ENCODE measurements around the gene GLT6D1.
"Not testable (repeated sequence)": the region's sequence is repeated elsewhere in the genome, so short reads cannot be mapped to it uniquely, and the experiment has no call there.

Gene GLT6D1, protein sequence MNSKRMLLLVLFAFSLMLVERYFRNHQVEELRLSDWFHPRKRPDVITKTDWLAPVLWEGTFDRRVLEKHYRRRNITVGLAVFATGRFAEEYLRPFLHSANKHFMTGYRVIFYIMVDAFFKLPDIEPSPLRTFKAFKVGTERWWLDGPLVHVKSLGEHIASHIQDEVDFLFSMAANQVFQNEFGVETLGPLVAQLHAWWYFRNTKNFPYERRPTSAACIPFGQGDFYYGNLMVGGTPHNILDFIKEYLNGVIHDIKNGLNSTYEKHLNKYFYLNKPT

DNA sequence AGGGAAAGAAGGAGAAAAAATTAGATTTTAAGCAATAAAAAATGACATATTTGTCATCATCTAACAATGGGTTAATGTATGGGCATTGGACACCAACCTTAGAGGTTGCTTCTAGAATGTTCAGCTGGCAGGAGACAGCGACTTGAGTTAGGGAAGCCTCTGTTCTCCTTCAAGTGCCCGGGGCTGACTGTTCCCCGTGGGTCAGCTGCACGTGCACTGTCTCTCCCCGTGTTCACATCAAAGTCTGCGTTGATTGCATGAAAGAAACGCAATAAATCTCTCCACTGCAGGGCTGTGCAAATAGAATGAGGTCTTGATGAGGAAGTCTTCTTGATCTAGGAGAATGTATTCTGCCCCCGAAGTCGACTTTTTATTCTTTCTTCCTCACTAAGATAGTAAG, at the start of gene GLT6D1:
GLT6D1 (minus strand) TSS at position 345 of the 400 bp plus-strand sequence. CDS start 353 bp downstream, outside the sequence.
- no peak for DNase-seq (ENCODE audit: low spot score)

DNA sequence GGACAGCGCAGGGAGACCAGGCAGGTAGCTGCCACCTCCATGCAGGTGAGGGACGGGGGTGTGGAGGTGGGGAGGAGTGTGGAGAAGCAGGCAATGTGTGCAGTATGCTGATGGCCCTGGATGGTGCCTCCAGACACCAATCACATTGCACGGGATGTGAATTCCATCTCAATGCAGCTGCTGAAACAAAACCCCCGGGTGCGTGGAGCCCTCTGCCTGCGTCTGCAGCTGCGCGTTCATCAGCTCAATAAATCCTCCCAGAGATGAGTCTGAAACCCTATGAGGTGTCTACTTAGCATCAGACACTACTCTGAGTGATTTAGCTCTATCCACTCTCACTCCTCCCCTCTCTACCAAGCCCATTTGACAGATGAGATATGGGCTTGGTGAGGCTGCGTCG, 49.7 kb upstream of the GLT6D1 start:
- no peak for DNase-seq (ENCODE audit: low spot score)

DNA sequence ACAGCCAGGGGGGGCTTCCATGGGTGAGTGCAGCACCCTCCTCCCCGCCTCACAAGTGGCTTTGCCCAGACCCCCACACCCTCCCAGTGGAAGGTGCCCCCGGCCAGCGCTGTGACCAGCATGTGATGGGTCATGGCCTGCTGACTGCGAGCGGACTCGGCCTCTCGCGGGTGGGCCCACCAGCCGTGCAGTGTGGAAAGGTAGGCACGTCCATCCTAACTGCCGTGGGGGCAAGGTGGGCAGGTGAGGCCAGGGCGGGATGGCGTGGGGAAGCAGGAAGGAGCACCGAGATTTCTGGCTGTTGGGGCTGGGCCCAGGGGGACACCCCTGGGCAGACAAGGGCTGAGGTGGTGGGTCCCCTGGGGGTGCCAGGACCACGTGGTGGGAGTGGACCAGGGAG, 47.9 kb upstream of the GLT6D1 start:
- DNase-seq (ENCODE audit: low spot score), result no peak

DNA sequence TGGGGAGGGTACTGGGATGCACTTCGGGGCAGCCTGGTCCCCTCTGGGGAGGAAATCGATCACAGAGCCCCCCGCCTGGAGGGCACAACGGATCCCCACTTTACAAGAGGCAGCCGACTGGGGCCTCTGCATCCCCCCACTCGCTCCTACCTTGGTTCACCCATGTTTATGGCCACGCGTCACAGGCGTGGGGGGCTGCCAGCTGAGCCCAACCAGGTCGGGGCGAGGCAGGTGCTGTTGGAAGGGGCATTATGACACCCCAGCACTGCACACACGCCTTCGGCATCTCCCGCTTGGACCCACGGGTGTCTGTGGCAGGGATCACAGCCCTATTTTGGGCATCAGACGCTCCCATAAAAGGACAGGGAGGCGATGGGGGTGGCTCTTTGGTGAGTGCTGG, 45.4 kb upstream of the GLT6D1 start:
- DNase-seq (ENCODE audit: low spot score), result no peak

DNA sequence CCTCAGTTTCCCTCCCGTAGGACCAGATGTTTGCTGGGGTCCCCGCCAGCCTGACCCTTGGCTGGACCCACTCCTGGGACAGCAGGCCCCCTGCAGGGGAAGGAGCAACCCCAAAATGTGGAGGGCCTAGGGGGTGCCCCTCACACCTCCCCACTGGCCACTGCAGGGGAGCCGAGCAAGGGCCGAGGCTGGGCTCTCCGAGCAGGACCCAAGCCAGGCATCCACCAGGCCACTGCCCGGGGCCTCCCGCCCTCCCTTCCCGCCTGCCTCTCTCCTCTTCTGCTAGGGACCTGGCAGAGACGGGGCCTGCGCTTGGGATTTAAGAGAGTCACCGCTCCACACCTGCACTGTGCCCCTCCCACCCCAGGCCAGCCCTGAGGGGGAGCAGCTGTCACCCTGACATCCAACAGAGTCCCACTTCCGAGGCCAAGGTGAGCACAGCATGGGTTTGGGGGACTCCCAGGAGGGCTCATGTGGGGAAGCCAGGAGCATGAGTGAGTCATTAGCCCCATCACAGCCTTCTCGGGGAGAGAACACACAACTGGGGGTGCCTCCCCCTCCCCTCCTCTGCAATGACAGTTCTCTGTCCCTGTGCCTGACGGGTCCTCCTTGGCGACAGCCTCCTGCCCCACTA, 44.2 kb upstream of the GLT6D1 start:
- DNase-seq (ENCODE audit: low spot score), result no peak

DNA sequence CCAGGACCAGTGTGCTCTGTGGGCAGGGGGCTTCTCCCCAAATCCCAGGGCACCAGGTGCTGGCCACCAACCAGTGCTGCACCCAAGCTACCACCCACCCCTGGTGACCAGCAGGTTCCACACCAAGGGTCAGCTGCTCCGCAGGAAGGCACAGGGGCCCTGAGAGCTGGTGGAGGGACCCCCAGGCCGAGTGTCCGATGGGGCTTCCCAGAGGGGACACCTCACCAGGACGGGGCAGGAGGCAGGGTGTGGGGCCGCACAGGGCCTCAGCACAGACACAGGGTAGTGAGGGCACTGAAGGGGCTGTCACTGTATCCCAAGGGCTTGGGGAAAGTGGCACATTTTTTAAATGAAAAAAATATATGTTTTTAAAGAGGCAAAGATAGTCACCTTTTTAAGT, 41.8 kb upstream of the GLT6D1 start:
- DNase-seq (ENCODE audit: low spot score), result no peak

DNA sequence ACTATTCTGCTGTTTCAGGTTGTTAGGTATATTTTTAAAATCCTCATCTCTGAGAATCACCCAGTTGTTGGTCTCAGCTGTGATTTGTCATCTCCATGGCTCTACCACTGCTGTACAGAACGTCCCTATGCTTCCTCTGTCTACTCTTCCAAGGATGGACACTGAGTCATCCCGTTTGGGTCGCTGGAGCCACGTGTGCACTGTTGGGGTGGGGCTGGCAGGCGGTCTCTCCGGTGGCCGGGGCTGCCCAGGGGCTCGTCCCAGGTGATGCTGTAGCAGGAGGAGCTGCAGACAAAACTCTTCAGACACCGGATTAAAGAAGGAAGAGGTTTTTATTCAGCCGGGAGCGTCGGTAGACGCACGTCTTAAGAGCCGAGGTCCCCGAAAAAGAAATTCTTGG, 40.7 kb upstream of the GLT6D1 start:
- DNase-seq (ENCODE audit: low spot score), result no peak

DNA sequence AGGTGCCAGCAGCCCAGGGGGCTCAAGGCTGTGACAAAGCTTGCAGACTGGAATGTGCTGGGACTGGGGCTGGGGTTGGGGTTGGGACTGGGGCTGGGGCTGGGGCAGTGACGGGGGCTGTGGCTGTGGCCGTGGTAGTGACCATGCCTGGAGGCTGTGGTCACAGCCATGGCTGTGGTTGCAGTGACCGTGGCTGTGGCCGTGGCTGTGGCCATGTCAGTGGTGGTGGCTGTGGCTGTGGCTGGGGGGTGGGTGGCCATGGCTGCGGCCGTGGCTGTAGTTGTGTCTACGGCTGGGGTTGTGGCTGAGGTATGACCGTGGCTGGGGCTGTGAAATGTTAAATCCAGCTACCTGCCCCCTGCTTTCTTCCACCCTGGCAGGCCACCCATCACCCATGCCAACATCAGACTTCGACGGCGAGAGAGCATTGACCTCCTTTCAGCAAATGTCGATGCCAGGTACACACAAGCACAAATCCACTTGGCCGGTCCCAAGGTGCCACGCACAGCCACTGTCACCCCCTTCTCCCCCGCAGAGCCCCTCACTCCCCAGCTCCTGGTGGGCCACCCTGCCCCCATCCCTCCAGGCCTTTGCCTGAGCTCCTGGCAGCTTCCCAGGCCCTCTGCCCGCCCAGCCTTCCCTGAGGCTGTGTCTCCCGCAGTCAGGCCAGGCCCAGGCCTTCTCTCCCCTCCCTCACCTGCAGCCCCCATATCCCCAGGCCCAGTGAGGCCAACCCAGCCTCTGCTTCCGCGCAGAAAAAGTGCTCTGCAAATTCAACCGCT, 39.1 kb upstream of the GLT6D1 start:
- DNase-seq (ENCODE audit: low spot score), result no peak

DNA sequence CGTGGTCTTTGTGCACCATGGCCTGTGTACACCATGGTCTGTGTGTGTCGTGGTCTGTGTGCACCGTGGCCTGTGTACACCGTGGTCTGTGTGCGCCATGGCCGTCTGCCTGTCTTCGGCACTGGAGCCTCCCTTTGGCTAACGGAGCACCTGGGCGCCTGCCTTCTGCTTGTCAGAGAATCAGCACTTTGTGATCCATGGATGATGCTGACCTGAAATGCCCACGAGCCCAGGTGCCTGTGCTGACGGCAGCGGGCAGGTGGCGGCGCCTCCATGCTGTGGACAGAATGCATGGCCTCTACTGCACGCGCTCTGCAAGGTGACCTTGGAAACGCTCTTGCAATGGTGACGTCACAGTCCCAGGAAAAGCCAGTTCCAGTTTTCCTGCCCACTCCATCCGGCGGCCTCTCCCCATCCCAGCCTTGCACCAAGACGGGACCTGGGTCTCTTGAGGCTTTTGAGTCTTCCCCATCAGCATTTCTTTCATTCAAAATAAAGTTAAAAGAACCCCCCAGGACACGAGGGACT, 38.4 kb upstream of the GLT6D1 start:
- no peak for DNase-seq (ENCODE audit: low spot score)

DNA sequence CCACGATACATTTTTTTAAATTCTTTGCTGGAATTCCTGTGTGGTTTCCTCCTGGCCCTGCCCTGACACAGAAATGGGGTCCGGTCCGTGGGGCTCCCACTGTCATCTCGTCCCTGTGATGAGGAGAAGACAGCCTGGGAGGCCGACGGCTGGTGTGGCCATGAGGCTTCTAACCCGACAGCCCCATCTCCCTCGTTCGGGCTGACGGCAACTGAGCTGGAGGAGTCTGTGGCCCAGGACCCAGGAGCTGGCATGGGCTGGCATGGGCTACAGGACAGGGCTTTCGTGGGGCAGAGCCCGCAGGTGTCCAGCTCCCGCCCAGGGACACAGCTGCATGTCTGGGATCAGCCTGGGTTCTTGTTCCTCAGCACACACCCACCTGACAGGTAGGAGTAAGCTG, 37.6 kb upstream of the GLT6D1 start:
- DNase-seq (ENCODE audit: low spot score), result no peak

DNA sequence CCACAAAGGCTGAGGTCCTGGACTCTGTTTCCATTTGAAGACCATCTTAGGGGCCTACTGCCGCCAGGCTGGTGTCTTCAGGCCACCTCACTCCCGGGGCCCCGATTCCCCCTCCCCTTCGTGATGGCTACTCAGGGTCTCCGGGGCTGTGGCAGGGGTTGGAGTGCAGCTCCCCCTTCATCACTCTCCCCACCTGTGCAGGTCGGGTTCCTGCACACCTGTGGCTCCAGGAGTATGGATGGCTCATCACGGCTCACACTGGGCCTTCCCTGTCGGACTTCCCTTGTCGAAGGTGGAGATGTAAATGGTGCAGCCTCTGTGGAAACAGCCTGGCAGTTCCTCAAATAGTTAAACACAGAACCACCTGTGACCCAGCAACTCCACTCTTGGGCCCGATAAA, 35.6 kb upstream of the GLT6D1 start:
- no peak for DNase-seq (ENCODE audit: low spot score)

DNA sequence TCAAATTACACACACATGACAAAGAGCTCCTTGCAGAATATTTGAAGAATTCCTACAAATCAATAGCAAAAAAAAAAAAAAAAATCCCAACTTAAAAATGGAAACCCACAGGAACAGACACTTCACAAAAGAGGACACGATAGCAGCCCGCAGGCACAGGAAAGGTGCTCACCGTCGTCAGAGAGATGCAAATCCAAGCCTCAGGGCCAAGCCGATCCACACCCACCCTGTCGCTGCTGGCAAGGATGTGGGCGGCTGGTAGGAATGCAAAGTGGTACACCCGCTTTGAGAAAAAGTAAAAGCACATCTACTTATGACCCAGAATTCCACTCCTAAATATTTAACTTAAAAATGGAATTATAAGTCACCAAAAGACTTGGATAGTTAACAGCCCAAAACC, 34.6 kb upstream of the GLT6D1 start:
- DNase-seq (ENCODE audit: low spot score), result no peak

DNA sequence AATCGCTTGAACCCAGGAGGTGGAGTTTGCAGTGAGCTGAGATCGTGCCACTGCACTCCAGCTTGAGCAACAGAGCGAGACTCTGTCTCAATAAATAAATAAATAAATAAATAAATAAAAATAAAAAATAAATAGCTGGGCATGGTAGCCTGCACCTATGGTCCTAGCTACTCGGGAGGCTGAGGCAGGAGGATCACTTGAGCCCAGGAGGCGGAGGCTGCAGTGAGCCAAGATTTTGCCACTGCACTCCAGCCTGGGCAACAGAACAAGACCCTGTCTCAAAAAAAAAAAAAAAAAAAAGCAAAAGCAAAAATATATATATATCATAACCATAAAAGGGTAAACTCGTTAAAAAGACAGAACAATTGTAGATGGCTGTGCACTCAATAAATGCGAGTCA, 33.4 kb upstream of the GLT6D1 start:
- not testable (repeated sequence) for DNase-seq (ENCODE audit: low spot score)

DNA sequence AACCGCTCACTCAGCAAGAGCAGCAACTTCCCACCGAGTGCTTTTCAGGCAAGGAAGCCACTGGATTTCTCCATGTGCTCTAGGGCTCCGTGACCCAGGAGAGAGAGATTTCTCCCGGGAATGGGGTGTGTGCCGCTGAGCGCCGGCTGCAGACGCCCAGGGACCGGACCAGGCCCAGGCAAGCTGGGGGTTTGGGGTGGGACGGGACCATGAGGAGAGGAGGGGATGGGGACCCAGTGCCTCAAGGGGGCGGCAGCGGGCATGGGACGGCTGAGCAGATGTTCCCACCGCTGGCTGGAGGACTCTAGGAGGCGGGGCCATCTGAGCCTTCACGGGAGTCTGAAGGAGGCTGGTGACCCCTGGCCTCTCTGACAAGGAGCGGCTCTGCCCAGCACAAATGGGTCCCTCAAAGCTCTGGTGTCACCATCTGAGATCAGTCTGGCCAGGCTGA, 32.3 kb upstream of the GLT6D1 start:
- no peak for DNase-seq (ENCODE audit: low spot score)

DNA sequence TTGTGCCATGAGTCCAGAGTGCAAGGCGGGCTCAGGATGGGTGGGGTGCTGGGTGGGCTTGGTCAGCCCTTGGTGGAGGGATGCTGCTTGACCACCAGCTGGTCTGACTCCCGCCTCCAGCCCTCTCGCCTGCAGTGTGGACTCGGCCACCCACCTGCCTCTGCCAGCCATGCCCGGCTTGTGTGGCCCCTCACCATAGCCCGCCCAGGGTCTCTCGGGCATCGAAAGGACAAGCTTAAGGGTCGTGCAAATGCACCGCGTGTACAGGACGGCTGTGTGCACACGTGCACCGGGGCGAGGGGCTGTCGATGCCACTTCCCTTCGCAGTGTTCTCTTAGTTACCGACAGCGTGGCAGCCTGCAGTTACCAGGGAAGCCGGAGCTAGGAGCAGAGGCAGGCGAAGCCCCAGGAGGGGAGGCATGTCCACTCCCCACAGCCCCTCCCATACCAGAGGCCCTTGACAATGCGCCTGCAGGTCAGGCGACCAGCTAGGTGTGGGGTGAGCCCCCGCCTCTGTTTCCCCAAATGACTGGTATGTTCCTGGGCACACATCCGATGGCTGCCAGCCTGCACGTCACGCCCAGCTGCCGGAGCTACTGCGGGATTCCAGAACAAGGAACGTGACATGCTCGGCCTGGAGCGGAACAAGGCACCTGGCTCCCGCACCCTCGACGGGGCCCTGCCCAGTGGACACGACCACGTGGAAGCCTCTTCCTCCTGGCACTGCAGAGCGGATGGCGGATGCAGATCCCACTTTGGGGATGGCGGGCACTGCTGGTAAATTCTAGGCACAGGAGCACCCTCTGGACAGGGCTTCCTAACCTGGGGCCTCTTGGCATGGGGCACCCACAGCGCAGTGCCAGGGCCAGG, 31.6 kb upstream of the GLT6D1 start:
- DNase-seq (ENCODE audit: low spot score), result no peak

DNA sequence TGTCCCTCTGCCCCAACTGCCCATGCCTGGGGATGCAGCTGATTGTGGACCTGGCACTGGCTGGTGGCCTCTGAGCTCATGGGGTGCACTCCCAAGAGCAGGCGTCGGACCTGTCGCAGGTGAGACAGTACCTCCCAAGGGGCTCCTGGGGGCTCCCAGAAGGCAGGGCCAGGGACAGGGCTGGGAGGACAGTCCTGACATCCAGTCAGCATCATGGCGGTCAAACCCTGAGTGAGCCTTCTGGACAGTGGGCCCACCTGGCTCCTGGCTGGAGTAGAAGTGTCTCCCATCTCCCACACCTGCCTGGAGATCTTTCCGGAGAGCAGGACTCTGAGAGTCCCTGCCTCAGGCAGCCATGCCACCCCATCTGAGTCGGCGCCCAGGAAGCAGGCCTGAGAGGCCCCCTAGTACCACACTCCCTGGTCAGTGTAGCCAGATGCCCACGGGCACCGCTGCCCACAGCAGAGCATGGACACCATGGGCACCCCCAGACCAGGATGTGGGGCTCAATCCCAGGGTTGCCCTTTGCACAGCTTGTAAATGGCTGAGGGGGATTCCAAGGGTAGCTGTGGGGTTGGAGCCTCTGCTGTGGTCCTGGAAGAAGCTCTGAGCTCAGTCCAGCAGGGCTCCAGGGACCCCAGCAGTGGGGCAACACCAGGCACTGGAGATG, 30.4 kb upstream of the GLT6D1 start:
- no peak for DNase-seq (ENCODE audit: low spot score)

DNA sequence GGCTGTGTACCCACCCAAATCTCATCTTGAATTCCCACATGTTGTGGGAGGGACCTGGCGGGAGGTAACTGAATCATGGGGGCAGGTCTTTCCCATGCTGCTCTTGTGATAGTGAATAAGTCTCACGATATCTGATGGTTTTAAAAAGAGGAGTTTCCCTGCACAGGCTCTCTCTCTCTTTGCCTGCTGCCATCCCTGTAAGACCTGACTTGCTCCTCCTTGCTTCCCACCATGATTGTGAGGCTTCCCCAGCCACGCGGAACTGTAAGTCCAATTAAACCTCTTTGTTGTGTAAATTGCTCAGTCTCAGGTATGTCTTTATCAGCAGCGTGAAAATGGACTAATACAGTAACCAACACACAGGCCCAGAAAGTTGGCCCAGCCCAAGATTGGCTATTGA, 29.7 kb upstream of the GLT6D1 start:
- not testable (repeated sequence) for DNase-seq (ENCODE audit: low spot score)

DNA sequence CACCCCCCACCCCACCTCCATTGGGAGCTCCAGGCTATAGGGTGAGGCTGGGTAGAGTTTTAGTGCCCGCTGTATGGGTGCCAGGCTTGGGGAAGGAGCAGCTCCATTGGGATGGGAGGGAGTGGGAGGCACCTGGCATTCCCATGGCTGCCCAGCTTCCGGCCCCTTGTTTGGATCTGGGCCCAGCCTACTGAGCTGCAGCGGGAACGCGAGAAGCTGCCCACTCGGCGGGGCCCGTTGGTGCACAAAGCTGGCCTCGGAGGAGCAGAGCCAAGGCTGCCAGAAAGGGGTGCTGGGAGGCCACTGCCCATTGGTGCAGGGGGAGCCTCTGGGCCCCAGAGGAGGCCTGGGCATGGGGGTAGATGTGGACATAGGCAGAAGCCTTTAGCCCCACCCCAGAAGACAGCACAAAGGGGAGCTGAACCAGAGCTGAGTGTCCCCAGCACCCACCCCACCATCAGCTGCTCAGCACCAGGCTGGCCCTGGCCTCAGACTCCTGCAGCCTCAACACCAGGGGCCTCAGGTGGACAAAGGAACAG, 28.2 kb upstream of the GLT6D1 start:
- DNase-seq (ENCODE audit: low spot score), result no peak

DNA sequence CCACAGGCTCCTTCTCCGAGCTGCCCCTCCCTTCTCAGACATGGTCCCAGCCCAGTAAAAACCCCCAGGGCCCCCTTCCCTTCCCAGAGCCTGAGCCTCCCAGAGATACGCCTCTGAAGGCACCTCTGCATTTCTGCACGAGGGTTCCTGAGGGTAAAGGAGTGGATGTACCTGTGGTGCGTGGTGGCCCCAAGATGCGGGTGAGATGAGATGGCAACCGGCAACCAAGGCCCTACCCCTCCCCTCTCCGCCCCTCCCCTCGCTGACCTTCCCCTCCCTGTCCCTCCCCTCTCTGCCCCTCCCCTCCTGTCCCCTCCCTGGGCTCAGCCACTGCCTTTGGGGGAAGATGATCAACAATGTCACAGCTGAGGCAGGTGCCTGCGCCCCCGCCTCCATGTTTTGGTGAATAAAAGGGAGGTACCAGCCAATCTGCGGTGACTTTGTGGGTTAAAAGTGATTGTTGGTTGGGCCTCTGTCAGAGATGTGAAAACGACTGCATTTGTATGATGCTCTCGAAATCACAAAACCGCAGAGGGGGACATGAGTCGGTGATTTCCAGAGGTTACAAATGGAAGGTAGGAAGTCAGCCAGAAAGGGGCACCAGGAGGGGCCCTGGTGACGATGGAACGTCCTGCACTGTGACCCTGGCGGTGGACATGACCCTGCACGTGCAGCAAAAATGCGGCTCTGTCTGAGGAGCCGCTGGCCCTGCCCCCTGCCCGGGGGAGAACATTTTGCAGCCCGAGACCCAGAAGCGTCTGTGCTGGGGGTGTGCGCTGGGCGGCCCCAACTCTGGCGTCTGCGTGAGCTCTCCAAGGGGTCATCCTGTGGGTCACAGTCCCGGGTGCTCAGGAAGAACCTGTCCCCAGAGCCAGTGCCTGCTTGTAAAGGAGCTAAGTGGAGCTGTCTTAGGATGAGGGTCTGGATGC, 27.5 kb upstream of the GLT6D1 start:
- no peak for DNase-seq (ENCODE audit: low spot score)

DNA sequence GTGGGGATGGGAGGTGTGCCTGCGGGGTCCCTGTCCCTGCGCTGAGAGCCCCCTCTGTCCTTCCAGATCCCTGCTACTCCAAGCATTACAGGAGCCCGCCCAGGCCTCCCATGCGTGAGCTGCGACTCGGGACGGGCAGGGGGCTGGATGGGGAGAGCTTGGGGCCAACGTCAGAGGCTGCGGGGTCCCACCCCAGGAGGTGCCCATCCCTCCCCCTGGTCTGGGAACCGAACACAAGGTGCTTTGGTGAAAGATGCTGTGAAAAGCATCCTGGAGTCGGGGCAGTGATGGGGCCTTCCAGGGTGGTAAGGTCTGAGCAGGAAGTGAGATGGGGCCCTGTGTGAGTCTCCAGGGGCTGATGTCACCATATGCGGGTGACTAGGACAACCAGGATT, 26.5 kb upstream of the GLT6D1 start:
- DNase-seq (ENCODE audit: low spot score), result no peak
